ENCODE data around the gene AHCYL1. TPM values are rescaled to one million over a fixed set of nuclear protein-coding genes. Genes with fewer than 3 reads are reported as not detected.
A peak's percentile ranks its signal among the peaks of the same experiment; 100 is the strongest.

The AHCYL1 gene
- total and polyA plus RNA-seq, 2 donors (not counting 1 experiment from before 2014, with no cell fraction given): 24.3 to 51.4 TPM

DNA sequence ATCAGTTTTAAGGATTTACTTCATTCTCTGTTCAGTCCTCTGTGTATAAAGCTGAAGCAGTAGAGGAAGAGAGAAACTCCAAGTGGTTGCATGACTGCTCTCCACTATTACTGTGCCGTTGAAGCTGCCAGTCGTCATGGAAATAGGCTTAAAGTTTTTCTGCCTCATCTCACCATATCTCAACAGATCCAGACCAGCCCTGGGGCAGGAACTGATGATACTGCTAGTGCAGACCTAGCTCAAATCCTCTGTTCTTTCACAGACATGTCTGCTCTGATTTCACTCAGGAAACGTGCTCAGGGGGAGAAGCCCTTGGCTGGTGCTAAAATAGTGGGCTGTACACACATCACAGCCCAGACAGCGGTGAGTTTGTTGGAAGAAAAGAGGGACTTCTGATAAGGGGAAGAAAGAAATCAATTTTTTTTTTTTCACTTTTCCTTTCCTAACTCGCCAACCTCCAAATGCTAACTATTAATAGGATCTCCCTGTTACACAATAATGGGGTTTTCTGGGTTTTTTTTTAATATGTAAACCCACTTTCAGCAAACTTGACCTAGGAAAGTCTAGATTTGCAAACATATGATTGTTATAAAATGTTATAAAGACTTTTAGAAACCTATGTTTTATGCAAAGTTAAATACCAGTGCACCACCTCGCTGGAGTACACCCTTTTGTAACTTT, 27.7 kb downstream of the AHCYL1 start:
- Histone ChIP-seq H3K4me2 (replicated peaks; ENCODE audit: low read depth, low read length, poor library complexity, severe bottlenecking) (peak overlapping the region; percentile 58), H3K4me1 (ENCODE audit: control insufficient read depth in 2 of 2, insufficient read depth in 2 of 2, low read length in 2 of 2) (peaks cover 25 to 27% of the 10 kb centered on the region in 2 donors), H3K79me2 (ENCODE audit: control insufficient read depth, insufficient read depth, low read length) (no peaks in the 10 kb centered on the region), H3K4me3 (ENCODE audit: control extremely low read depth in 1 of 5, extremely low read depth in 1 of 5, insufficient read depth in 1 of 5, low read depth in 2 of 5, low read length in 4 of 5) (peak overlapping the region in 3 of 5 experiments; percentile 29 to 37 (median 32)), H3K9me3 (ENCODE audit: control extremely low read depth in 1 of 3, control insufficient read depth in 2 of 3, insufficient read depth in 1 of 3, low read length in 2 of 3) (no peaks in the 10 kb centered on the region), H3K27ac (ENCODE audit: low read length in 2 of 2) (peak overlapping the region; percentile 93 to 94), H4K20me1 (ENCODE audit: control insufficient read depth, insufficient read depth, low read length, poor library complexity, severe bottlenecking) (no peaks in the 10 kb centered on the region), H3K27me3 (replicated peaks in 1 of 4; ENCODE audit: control extremely low read depth in 1 of 4, control insufficient read depth in 3 of 4, insufficient read depth in 4 of 4, low read length in 3 of 4) (no peaks in the 10 kb centered on the region), H3K9ac (ENCODE audit: low read length) (peak overlapping the region; percentile 46), H2AFZ (ENCODE audit: insufficient read depth, low read depth, low read length, poor library complexity, severe bottlenecking) (peak overlapping the region; percentile 40), H3K36me3 (replicated peaks in 1 of 2; ENCODE audit: control extremely low read depth in 1 of 2, control insufficient read depth in 1 of 2, extremely low read depth in 1 of 2, insufficient read depth in 2 of 2, low read length in 1 of 2) (peaks cover 0 to 42% of the 10 kb centered on the region in 2 experiments)
- intact Hi-C loops (cut with micrococcal nuclease): loop anchor here (1.0 to 10.0 kb wide), 3 partner anchors 17 to 967 kb away; partner anchors contain the start of genes GNAI3 and WDR47
- CTCF ChIA-PET: interaction anchor here (0.8 to 6.5 kb wide), 21 partner anchors 8 to 518 kb away, joined by 3 to 127 read pairs (median 5); partner anchors contain the start of genes AHCYL1, CYB561D1, GSTM1 and STRIP1
- peaks cover 31% of the 10 kb centered on the region for H3K4me1 Mint-ChIP-seq
- H3K27ac Mint-ChIP-seq: peak overlapping the region; percentile 98
- WGBS (ENCODE audit: insufficient coverage): 0% methylated on average over 1 of the region's 6 CpGs
- no peaks in the 10 kb centered on the region for H3K27me3 Mint-ChIP-seq
- no peaks in the 10 kb centered on the region for H3K9me3 Mint-ChIP-seq (ENCODE audit: insufficient read depth)
- POLR2A ChIA-PET: interaction anchor here (1.0 to 2.9 kb wide), 3 partner anchors 22 to 372 kb away, joined by 3 to 26 read pairs (median 6); partner anchors contain the start of genes AHCYL1 and STRIP1
- ATAC-seq (ENCODE audit: low read depth) (peak; percentile 72), DNase-seq (no peak)
- H3K4me3 Mint-ChIP-seq: peak overlapping the region; percentile 82
- TF ChIP-seq, protein P1, sequence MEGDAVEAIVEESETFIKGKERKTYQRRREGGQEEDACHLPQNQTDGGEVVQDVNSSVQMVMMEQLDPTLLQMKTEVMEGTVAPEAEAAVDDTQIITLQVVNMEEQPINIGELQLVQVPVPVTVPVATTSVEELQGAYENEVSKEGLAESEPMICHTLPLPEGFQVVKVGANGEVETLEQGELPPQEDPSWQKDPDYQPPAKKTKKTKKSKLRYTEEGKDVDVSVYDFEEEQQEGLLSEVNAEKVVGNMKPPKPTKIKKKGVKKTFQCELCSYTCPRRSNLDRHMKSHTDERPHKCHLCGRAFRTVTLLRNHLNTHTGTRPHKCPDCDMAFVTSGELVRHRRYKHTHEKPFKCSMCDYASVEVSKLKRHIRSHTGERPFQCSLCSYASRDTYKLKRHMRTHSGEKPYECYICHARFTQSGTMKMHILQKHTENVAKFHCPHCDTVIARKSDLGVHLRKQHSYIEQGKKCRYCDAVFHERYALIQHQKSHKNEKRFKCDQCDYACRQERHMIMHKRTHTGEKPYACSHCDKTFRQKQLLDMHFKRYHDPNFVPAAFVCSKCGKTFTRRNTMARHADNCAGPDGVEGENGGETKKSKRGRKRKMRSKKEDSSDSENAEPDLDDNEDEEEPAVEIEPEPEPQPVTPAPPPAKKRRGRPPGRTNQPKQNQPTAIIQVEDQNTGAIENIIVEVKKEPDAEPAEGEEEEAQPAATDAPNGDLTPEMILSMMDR (IDR thresholded peaks at IDR 0.05): no peak
- TF ChIP-seq EZH2 (IDR thresholded peaks at IDR 0.05; ENCODE audit: borderline replicate concordance, insufficient read depth, low read depth, low read length, poor library complexity, severe bottlenecking): no peak

DNA sequence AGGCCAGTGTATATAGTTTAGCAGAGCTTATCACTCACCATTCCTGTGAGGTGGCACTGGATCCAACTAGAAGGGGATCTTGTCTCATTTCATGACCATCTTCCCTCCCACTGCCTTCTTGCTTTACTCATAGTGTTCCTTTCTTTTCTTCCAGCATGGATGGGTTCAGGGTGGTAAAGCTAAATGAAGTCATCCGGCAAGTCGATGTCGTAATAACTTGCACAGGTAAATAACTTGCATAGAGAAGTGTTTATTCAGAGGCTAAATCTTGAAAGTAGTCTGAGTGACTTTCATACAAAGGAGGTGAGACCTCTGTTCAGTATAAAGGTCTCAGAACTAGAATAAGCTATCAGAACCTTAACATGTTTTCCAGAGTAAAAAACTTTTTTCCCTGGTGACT, 33.2 kb downstream of the AHCYL1 start:
- WGBS (ENCODE audit: insufficient coverage): no CpG with 5 or more reads among the region's 3 CpGs
- TF ChIP-seq, protein P1 (IDR thresholded peaks at IDR 0.05): no peak
- no peak for TF ChIP-seq EZH2 (IDR thresholded peaks at IDR 0.05; ENCODE audit: borderline replicate concordance, insufficient read depth, low read depth, low read length, poor library complexity, severe bottlenecking)
- Histone ChIP-seq H3K9me3 (ENCODE audit: control extremely low read depth in 1 of 3, control insufficient read depth in 2 of 3, insufficient read depth in 1 of 3, low read length in 2 of 3) (no peaks in the 10 kb centered on the region), H3K79me2 (ENCODE audit: control insufficient read depth, insufficient read depth, low read length) (no peaks in the 10 kb centered on the region), H3K36me3 (replicated peaks in 1 of 2; ENCODE audit: control extremely low read depth in 1 of 2, control insufficient read depth in 1 of 2, extremely low read depth in 1 of 2, insufficient read depth in 2 of 2, low read length in 1 of 2) (peaks cover 2 to 86% of the 10 kb centered on the region in 2 experiments), H3K4me2 (replicated peaks; ENCODE audit: low read depth, low read length, poor library complexity, severe bottlenecking) (no peak overlapping the region), H4K20me1 (ENCODE audit: control insufficient read depth, insufficient read depth, low read length, poor library complexity, severe bottlenecking) (no peaks in the 10 kb centered on the region), H3K4me3 (ENCODE audit: control extremely low read depth in 1 of 5, extremely low read depth in 1 of 5, insufficient read depth in 1 of 5, low read depth in 2 of 5, low read length in 4 of 5) (no peak overlapping the region), H3K9ac (ENCODE audit: low read length) (no peak overlapping the region), H2AFZ (ENCODE audit: insufficient read depth, low read depth, low read length, poor library complexity, severe bottlenecking) (no peak overlapping the region), H3K4me1 (ENCODE audit: control insufficient read depth in 2 of 2, insufficient read depth in 2 of 2, low read length in 2 of 2) (peaks cover 3 to 4% of the 10 kb centered on the region in 2 donors), H3K27ac (ENCODE audit: low read length in 2 of 2) (no peak overlapping the region), H3K27me3 (replicated peaks in 1 of 4; ENCODE audit: control extremely low read depth in 1 of 4, control insufficient read depth in 3 of 4, insufficient read depth in 4 of 4, low read length in 3 of 4) (no peaks in the 10 kb centered on the region)
- ATAC-seq (ENCODE audit: low read depth) (no peak), DNase-seq (no peak)
- POLR2A ChIA-PET: no interaction called here
- no peaks in the 10 kb centered on the region for H3K27me3 Mint-ChIP-seq
- CTCF ChIA-PET: interaction anchor here (1.4 to 6.8 kb wide), 2 partner anchors 11 to 43 kb away, joined by 3 to 52 read pairs; no protein-coding TSS in a partner anchor
- H3K4me3 Mint-ChIP-seq: no peak overlapping the region
- no peak overlapping the region for H3K27ac Mint-ChIP-seq
- H3K4me1 Mint-ChIP-seq: peaks cover 3% of the 10 kb centered on the region
- intact Hi-C loops (cut with micrococcal nuclease): loop anchor here (10.0 kb wide), 1 partner anchor 973 kb away; the partner anchor contains the start of gene WDR47
- no peaks in the 10 kb centered on the region for H3K9me3 Mint-ChIP-seq (ENCODE audit: insufficient read depth)

Measured in B cell (primary cell).